HepG2 (cell line): ENCODE results near the gene MADCAM1. TPM values are rescaled to one million over a fixed set of nuclear protein-coding genes. Genes with fewer than 3 reads are reported as not detected.
A peak's percentile ranks its signal among the peaks of the same experiment; 100 is the strongest.

Experiments used
- AGO1 ChIP-seq: fragments of 200-400 bp; formaldehyde crosslinking; IDR thresholded peaks from 2 replicates; pipeline ENCODE4 v1.6.1; 2017; ENCODE audit warnings: mild to moderate bottlenecking, low read depth, low read length, moderate library complexity; ENCODE audit not compliant: poor library complexity, severe bottlenecking
- AKAP8 ChIP-seq: sonication (generic); formaldehyde crosslinking; IDR thresholded peaks from 2 replicates; pipeline ENCODE4 v1.5.1; 2020; ENCODE audit warnings: mild to moderate bottlenecking, missing genetic modification reagents
- CBX5 ChIP-seq: sonication (generic); formaldehyde crosslinking; IDR thresholded peaks from 2 replicates; pipeline ENCODE4 v1.4.0; 2020; ENCODE audit warnings: missing genetic modification reagents, borderline replicate concordance
- MAFF ChIP-seq: IDR thresholded peaks from 2 replicates; pipeline ENCODE4 v1.6.1; 2011; ENCODE audit warnings: low read depth, low read length, improper control_type of control experiment
- NONO ChIP-seq, 2 experiments: fragments of 450-650 bp in 1 of 2; sonication (generic) in 1 of 2; formaldehyde crosslinking in 1 of 2; IDR thresholded peaks in 1 of 2; conservative IDR thresholded peaks in 1 of 2; 2 replicates each; pipeline versions ENCODE4 v1.6.1 to v1.8.0; 2017 to 2022; ENCODE audit warnings: mild to moderate bottlenecking in 1 of 2, missing genetic modification reagents in 1 of 2, moderate library complexity in 1 of 2
- POLR2G ChIP-seq: fragments of 200-400 bp; formaldehyde crosslinking; IDR thresholded peaks from 2 replicates; pipeline ENCODE4 v1.6.1; 2018; ENCODE audit warnings: mild to moderate bottlenecking, low read depth, low read length, moderate library complexity
- RBFOX2 ChIP-seq: fragments of 200-400 bp; formaldehyde crosslinking; IDR thresholded peaks from 2 replicates; pipeline ENCODE4 v1.6.1; 2017; ENCODE audit warnings: low read depth, mild to moderate bottlenecking, low read length
- SAFB2 ChIP-seq: sonication (generic); formaldehyde crosslinking; IDR thresholded peaks from 2 replicates; pipeline ENCODE4 v1.5.1; 2020; ENCODE audit warnings: missing genetic modification reagents, low read depth, mild to moderate bottlenecking, borderline replicate concordance
- SIX4 ChIP-seq: sonication (generic); formaldehyde crosslinking; IDR thresholded peaks from 2 replicates; pipeline ENCODE4 v1.4.0; 2020; ENCODE audit warnings: missing genetic modification reagents
- SPEN ChIP-seq: sonication (generic); formaldehyde crosslinking; IDR thresholded peaks from 2 replicates; pipeline ENCODE4 v1.5.1; 2020; ENCODE audit warnings: low read depth, mild to moderate bottlenecking, missing genetic modification reagents
- ZBTB38 ChIP-seq: sonication (generic); formaldehyde crosslinking; IDR thresholded peaks from 2 replicates; pipeline ENCODE4 v1.5.1; 2020; ENCODE audit warnings: mild to moderate bottlenecking, missing genetic modification reagents
- ZFY ChIP-seq: sonication (generic); formaldehyde crosslinking; IDR thresholded peaks from 2 replicates; pipeline ENCODE4 v1.4.0; 2020; ENCODE audit warnings: missing genetic modification reagents
- ZNF205 ChIP-seq: IDR thresholded peaks from 2 replicates; pipeline ENCODE4 v1.6.1; 2018; ENCODE audit warnings: missing biosample characterization, missing genetic modification reagents
- ZNF318 ChIP-seq: sonication (generic); formaldehyde crosslinking; IDR thresholded peaks from 2 replicates; pipeline ENCODE4 v1.4.0; 2020; ENCODE audit warnings: mild to moderate bottlenecking, missing genetic modification reagents
- ZNF687 ChIP-seq: sonication (generic); formaldehyde crosslinking; IDR thresholded peaks from 2 replicates; pipeline ENCODE4 v1.5.1; 2020; ENCODE audit warnings: mild to moderate bottlenecking, missing genetic modification reagents, moderate library complexity
- ZSCAN31 ChIP-seq: sonication (generic); formaldehyde crosslinking; IDR thresholded peaks from 2 replicates; pipeline ENCODE4 v1.5.0; 2020; ENCODE audit warnings: low read depth, mild to moderate bottlenecking, missing genetic modification reagents
- polyA plus RNA-seq, 8 experiments: library from polyadenylated mRNA; depleted of rRNA in 3 of 8; stranded (reverse) in 7 of 8; unstranded in 1 of 8; fragments of >200 nt; fragmentation: Illumina TruSeq in 4 of 8; extraction: Trizol in 4 of 8; gene quantifications; 2 replicates each; pipeline versions ENCODE4 v1.2.1 to v1.2.3, GENCODE V29; 2011 to 2016; ENCODE audit warnings: low read depth in 4 of 8, missing spikeins in 1 of 8, mixed read lengths in 1 of 8; ENCODE audit not compliant: insufficient read depth in 1 of 8
- total RNA-seq, 5 experiments: library from RNA; depleted of rRNA; stranded (reverse); fragments of >200 nt; fragmentation: Illumina TruSeq; extraction: Trizol; gene quantifications; 2 replicates each; pipeline ENCODE4 v1.2.3, GENCODE V29; 2016; ENCODE audit warnings: low read depth in 1 of 5

MADCAM1 gene
- total and polyA plus RNA-seq, 2 of the 13 experiments (the other 11 are each of a cell fraction or from before 2014, with no cell fraction given): 0.29 to 0.33 TPM

- TF ChIP-seq AGO1: peak; percentile 86
- TF ChIP-seq ZSCAN31: no peak
- peak; percentile 4; the same call in 1 of the 2 replicates for TF ChIP-seq AKAP8 (CRISPR knock-in tag)
- peak; percentile 11; the same call in 1 of the 2 replicates for TF ChIP-seq ZFY (CRISPR knock-in tag)
- TF ChIP-seq RBFOX2: 0 out of 2 replicates have a peak, but pooled peaks have one; percentile 30
- TF ChIP-seq MAFF: no peak
- 0 out of 2 replicates have a peak, but pooled peaks have one; percentile 30 for TF ChIP-seq SPEN (CRISPR knock-in tag)
- TF ChIP-seq CBX5 (CRISPR knock-in tag): no peak
- TF ChIP-seq SAFB2: peak; percentile 16; the same call in 1 of the 2 replicates
- no peak for TF ChIP-seq SIX4 (CRISPR knock-in tag)
- TF ChIP-seq NONO (IDR thresholded peaks at IDR 0.05): no peak
- TF ChIP-seq NONO (CRISPR knock-in tag; conservative IDR thresholded peaks at IDR 0.05): 0 out of 2 replicates have a peak, but pooled peaks have one; percentile 11
- TF ChIP-seq ZNF318 (CRISPR knock-in tag): peak; percentile 83; the same call in 1 of the 2 replicates
- peak; percentile 53; the same call in 1 of the 2 replicates for TF ChIP-seq ZBTB38
- TF ChIP-seq ZNF687 (CRISPR knock-in tag): peak; percentile 72; the same call in 1 of the 2 replicates
- 0 out of 2 replicates have a peak, but pooled peaks have one; percentile 2 for TF ChIP-seq ZNF205
- TF ChIP-seq POLR2G: 0 out of 2 replicates have a peak, but pooled peaks have one; percentile 20
These were observed 16.5 kb downstream of the MADCAM1 start (continued) for GRCh38 chr19:512547-513365.
